ENCODE results near the gene LHFPL5. TPM values are rescaled to one million over a fixed set of nuclear protein-coding genes. Genes with fewer than 3 reads are reported as not detected.

Gene LHFPL5
- total and polyA plus RNA-seq, 2 donors from 2014 or later: 0.47 TPM; not detected in 1

- no peak for FAIRE-seq
Observed at GRCh38 chr6:35856250-35856649, 51.1 kb downstream of the LHFPL5 start.

DNA sequence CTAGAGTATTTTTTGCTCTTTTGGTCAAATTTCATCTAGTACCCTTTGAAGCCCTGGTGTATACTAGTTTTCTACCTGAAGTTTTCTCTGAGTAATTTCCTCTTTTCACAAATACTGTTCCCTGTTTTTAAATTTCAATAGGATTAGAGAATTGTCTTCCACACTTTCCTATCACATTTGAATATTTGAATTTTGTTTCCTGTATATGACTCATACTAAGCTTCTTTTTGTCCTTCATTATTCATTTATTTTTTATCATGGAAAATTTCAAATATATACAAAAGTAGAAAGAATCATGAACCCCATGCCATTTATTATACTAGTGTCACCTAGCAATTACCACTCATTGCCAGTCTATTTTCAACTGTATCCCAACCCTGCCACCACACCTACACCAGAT lies 52.7 kb downstream of the LHFPL5 start:
- H3K27ac ChIP-seq (ENCODE audit: low read depth in 2 of 2, low read length in 2 of 2): no peak overlapping the region
- intact Hi-C loops (cut with DNase I): no loop called here
- DNase-seq: no peak
- H3K9me3 ChIP-seq (ENCODE audit: control insufficient read depth in 2 of 3, insufficient read depth in 1 of 3, low read length in 3 of 3): no peaks in the 10 kb centered on the region
- H3K36me3 ChIP-seq (ENCODE audit: control insufficient read depth in 2 of 3, insufficient read depth in 3 of 3, low read length in 3 of 3): peaks cover 0 to 12% (median 11%) of the 10 kb centered on the region in 3 donors
- no peaks in the 10 kb centered on the region for H3K27me3 ChIP-seq (ENCODE audit: control insufficient read depth, insufficient read depth, low read length)
- no peaks in the 10 kb centered on the region for H3K4me1 ChIP-seq (ENCODE audit: control insufficient read depth in 2 of 3, insufficient read depth in 2 of 3, low read depth in 1 of 3, low read length in 3 of 3)
- no peak overlapping the region for H3K4me3 ChIP-seq (ENCODE audit: low read length in 3 of 3)
- no peak overlapping the region for H3K9ac ChIP-seq (ENCODE audit: low read length in 3 of 3)
- no peak for FAIRE-seq
- TF ChIP-seq, protein P1, sequence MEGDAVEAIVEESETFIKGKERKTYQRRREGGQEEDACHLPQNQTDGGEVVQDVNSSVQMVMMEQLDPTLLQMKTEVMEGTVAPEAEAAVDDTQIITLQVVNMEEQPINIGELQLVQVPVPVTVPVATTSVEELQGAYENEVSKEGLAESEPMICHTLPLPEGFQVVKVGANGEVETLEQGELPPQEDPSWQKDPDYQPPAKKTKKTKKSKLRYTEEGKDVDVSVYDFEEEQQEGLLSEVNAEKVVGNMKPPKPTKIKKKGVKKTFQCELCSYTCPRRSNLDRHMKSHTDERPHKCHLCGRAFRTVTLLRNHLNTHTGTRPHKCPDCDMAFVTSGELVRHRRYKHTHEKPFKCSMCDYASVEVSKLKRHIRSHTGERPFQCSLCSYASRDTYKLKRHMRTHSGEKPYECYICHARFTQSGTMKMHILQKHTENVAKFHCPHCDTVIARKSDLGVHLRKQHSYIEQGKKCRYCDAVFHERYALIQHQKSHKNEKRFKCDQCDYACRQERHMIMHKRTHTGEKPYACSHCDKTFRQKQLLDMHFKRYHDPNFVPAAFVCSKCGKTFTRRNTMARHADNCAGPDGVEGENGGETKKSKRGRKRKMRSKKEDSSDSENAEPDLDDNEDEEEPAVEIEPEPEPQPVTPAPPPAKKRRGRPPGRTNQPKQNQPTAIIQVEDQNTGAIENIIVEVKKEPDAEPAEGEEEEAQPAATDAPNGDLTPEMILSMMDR (IDR thresholded peaks at IDR 0.05; ENCODE audit: borderline replicate concordance, extremely low read depth, insufficient read depth): no peak

More at GRCh38 chr6:35856250-35856649, 51.1 kb downstream of the LHFPL5 start:
- TF ChIP-seq, protein P1 (IDR thresholded peaks at IDR 0.05; ENCODE audit: borderline replicate concordance, extremely low read depth, insufficient read depth): no peak
- no peak for DNase-seq
- Histone ChIP-seq H3K27me3 (ENCODE audit: control insufficient read depth, insufficient read depth, low read length) (no peaks in the 10 kb centered on the region), H3K4me1 (ENCODE audit: control insufficient read depth in 2 of 3, insufficient read depth in 2 of 3, low read depth in 1 of 3, low read length in 3 of 3) (no peaks in the 10 kb centered on the region), H3K36me3 (ENCODE audit: control insufficient read depth in 2 of 3, insufficient read depth in 3 of 3, low read length in 3 of 3) (peaks cover 0 to 11% (median 10%) of the 10 kb centered on the region in 3 donors), H3K4me3 (ENCODE audit: low read length in 3 of 3) (no peak overlapping the region), H3K9ac (ENCODE audit: low read length in 3 of 3) (no peak overlapping the region), H3K9me3 (ENCODE audit: control insufficient read depth in 2 of 3, insufficient read depth in 1 of 3, low read length in 3 of 3) (no peaks in the 10 kb centered on the region), H3K27ac (ENCODE audit: low read depth in 2 of 2, low read length in 2 of 2) (no peak overlapping the region)
- intact Hi-C loops (cut with DNase I): no loop called here

DNA sequence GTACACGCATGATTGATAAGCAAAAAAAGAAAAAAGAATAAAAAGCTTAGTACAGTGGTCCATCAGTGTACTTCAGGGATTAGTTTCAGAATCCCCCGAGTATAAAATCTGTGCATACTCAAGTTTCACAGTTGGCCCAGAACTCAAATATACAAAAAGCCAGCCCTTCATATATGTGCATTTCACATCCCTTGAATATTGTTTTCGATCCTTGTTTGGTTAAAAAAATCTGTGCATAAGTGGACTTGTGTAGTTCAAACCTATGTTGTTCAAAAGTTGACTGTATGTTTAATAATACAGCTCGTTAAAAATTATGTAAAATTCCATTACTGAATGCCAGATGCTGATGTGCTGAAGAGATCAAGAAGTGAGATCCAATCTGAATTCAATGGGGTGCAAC lies 54.2 kb downstream of the LHFPL5 start:
- DNase-seq (no peak), FAIRE-seq (no peak)
- Histone ChIP-seq H3K9ac (ENCODE audit: low read length in 3 of 3) (no peak overlapping the region), H3K9me3 (ENCODE audit: control insufficient read depth in 2 of 3, insufficient read depth in 1 of 3, low read length in 3 of 3) (no peaks in the 10 kb centered on the region), H3K27ac (ENCODE audit: low read depth in 2 of 2, low read length in 2 of 2) (no peak overlapping the region), H3K27me3 (ENCODE audit: control insufficient read depth, insufficient read depth, low read length) (no peaks in the 10 kb centered on the region), H3K36me3 (ENCODE audit: control insufficient read depth in 2 of 3, insufficient read depth in 3 of 3, low read length in 3 of 3) (peaks cover 0 to 12% (median 11%) of the 10 kb centered on the region in 3 donors), H3K4me1 (ENCODE audit: control insufficient read depth in 2 of 3, insufficient read depth in 2 of 3, low read depth in 1 of 3, low read length in 3 of 3) (no peaks in the 10 kb centered on the region), H3K4me3 (ENCODE audit: low read length in 3 of 3) (no peak overlapping the region)
- intact Hi-C loops (cut with DNase I): no loop called here
- TF ChIP-seq, protein P1 (IDR thresholded peaks at IDR 0.05; ENCODE audit: borderline replicate concordance, extremely low read depth, insufficient read depth): no peak

Other genes starting within 250 kb of the LHFPL5 start
- gene FKBP5, start 116.4 kb upstream of the LHFPL5 start, total RNA-seq: 267 TPM
- 45.6 TPM for gene FKBP5, start 116.4 kb upstream of the LHFPL5 start, polyA plus RNA-seq (ENCODE audit: insufficient read depth, low read depth, low replicate concordance)
- gene ARMC12, start 68.3 kb upstream of the LHFPL5 start, total RNA-seq: 0.47 TPM
- 0.69 TPM for gene ARMC12, start 68.3 kb upstream of the LHFPL5 start, polyA plus RNA-seq (ENCODE audit: insufficient read depth, low read depth, low replicate concordance)
- not detected for gene CLPSL2, start 28.8 kb upstream of the LHFPL5 start, total RNA-seq
- gene CLPSL2, start 28.8 kb upstream of the LHFPL5 start, polyA plus RNA-seq (ENCODE audit: insufficient read depth, low read depth, low replicate concordance): not detected
- gene CLPSL1, start 24.3 kb upstream of the LHFPL5 start, total RNA-seq: not detected
- not detected for gene CLPSL1, start 24.3 kb upstream of the LHFPL5 start, polyA plus RNA-seq (ENCODE audit: insufficient read depth, low read depth, low replicate concordance)
- not detected for gene CLPS, start 8.0 kb upstream of the LHFPL5 start, total RNA-seq
- gene CLPS, start 8.0 kb upstream of the LHFPL5 start, polyA plus RNA-seq (ENCODE audit: insufficient read depth, low read depth, low replicate concordance): not detected
- 35.3 TPM for gene SRPK1, start 115.7 kb downstream of the LHFPL5 start, total RNA-seq
- gene SRPK1, start 115.7 kb downstream of the LHFPL5 start, polyA plus RNA-seq (ENCODE audit: insufficient read depth, low read depth, low replicate concordance): 12.2 TPM
- gene SLC26A8, start 219.3 kb downstream of the LHFPL5 start, total RNA-seq: 0.22 TPM
- not detected for gene SLC26A8, start 219.3 kb downstream of the LHFPL5 start, polyA plus RNA-seq (ENCODE audit: insufficient read depth, low read depth, low replicate concordance)
- 56.6 TPM for gene MAPK14, start 222.5 kb downstream of the LHFPL5 start, total RNA-seq
- 19.9 TPM for gene MAPK14, start 222.5 kb downstream of the LHFPL5 start, polyA plus RNA-seq (ENCODE audit: insufficient read depth, low read depth, low replicate concordance)

Data from kidney (tissue), 14 donors.